ENCODE results near the gene NUDCD3. TPM values are rescaled to one million over a fixed set of nuclear protein-coding genes. Genes with fewer than 3 reads are reported as not detected.

Gene NUDCD3
- total RNA-seq, 1 experiment from 2014 or later: 71.9 TPM

DNA sequence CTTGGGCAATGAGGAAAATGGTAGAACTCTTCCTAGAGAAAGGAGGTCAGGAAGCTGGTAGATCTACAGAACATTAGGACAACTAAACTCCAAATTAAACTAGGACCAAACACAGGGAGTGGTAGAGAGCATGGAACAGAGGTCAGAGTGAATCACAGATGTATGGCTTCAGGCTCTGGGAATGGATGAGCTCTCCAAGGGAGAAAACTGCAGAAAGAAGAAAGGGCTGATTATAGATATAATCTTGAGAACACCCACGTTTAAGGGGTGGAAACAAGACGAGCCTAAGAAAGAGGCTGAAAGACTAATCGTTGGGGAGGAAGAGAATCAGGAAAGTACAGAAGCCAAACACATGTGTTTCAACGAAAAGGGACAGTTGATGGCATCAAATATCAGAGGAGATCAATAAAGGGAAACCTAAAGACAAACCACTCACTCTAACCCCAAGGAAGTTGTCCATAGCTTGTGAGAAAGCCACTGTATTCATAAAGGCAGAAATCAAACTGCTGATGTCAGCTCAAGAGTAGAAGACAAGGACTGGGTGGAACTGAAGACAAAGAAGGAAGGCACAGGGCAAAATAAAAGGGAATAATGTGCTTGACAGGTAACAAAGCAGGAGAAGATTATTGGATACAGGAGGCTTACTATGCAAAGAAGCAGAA is 41.4 kb downstream of the NUDCD3 start:
- no peak overlapping the region for H2BK20ac ChIP-seq (ENCODE audit: low read depth, low read length, poor library complexity, severe bottlenecking)
- no peak for TF ChIP-seq CTCF (conservative IDR thresholded peaks at IDR 0.05)
- DNase-seq: no peak
- no peak overlapping the region for H2BK120ac ChIP-seq (ENCODE audit: low read depth, low read length, poor library complexity, severe bottlenecking)
- H3K79me1 ChIP-seq (ENCODE audit: insufficient read depth, low read depth, low read length, poor library complexity, severe bottlenecking): no peaks in the 10 kb centered on the region
- H3K79me2 ChIP-seq (ENCODE audit: insufficient read depth, low read length): peaks cover 4% of the 10 kb centered on the region; the same call in 1 of the 2 replicates
- H3K18ac ChIP-seq (ENCODE audit: insufficient read length, low read depth, low read length): no peak overlapping the region
- H3T11ph ChIP-seq (ENCODE audit: low read length): no peak overlapping the region
- no peak overlapping the region for H4K5ac ChIP-seq (ENCODE audit: insufficient read length, low read depth, low read length)
- H3K27me3 Mint-ChIP-seq (ENCODE audit: low read depth): no peaks in the 10 kb centered on the region
- H3K56ac ChIP-seq (ENCODE audit: insufficient read length, low read depth, low read length): no peak overlapping the region
- no peaks in the 10 kb centered on the region for H3K4me1 ChIP-seq (ENCODE audit: insufficient read depth, low read length)
- no peaks in the 10 kb centered on the region for H3K9me3 Mint-ChIP-seq
- H3K27me3 ChIP-seq (ENCODE audit: insufficient read depth, low read length): no peaks in the 10 kb centered on the region
- H3K9me3 ChIP-seq (ENCODE audit: control insufficient read depth, low read depth, low read length): no peaks in the 10 kb centered on the region
- no peak overlapping the region for H3K4me2 ChIP-seq (ENCODE audit: insufficient read depth, insufficient read length, low read length)
- no peak overlapping the region for H2AFZ ChIP-seq (ENCODE audit: low read length)
- H3K27ac Mint-ChIP-seq: no peak overlapping the region
- H4K91ac ChIP-seq (ENCODE audit: insufficient read length, low read depth, low read length): no peak overlapping the region
- no peak overlapping the region for H3K14ac ChIP-seq (ENCODE audit: insufficient read depth, low read length)
- H3K4ac ChIP-seq (ENCODE audit: low read depth, low read length): no peak overlapping the region
- peaks cover 11 to 19% of the 10 kb centered on the region in 2 experiments for H3K4me1 Mint-ChIP-seq
- no peaks in the 10 kb centered on the region for H4K20me1 ChIP-seq (ENCODE audit: control insufficient read depth, insufficient read depth, insufficient read length)
- H2BK15ac ChIP-seq (ENCODE audit: low read depth, low read length): no peak overlapping the region
- no peak overlapping the region for H2BK12ac ChIP-seq (ENCODE audit: insufficient read length, low read depth, low read length)
- H3K27ac ChIP-seq (ENCODE audit: insufficient read length, low read depth, low read length): no peak overlapping the region
- H3K23me2 ChIP-seq (ENCODE audit: insufficient read length, low read depth, low read length, poor library complexity, severe bottlenecking): no peaks in the 10 kb centered on the region
- no peak overlapping the region for H2AK5ac ChIP-seq (ENCODE audit: insufficient read length, low read length)
- H3K36me3 Mint-ChIP-seq (ENCODE audit: insufficient read depth in 1 of 3, low read depth in 3 of 3): peaks cover 10 to 25% (median 14%) of the 10 kb centered on the region in 3 experiments; a peak in 6 of 7 replicates
- no peak overlapping the region for H3K23ac ChIP-seq (ENCODE audit: insufficient read length, low read depth, low read length)
- no peak overlapping the region for H2BK5ac ChIP-seq (ENCODE audit: insufficient read length, low read length)
- no CpG with 5 or more reads among the region's 4 CpGs for WGBS (ENCODE audit: extremely low coverage, insufficient read length, low lambda C conversion rate)
- H4K8ac ChIP-seq (replicated peaks; ENCODE audit: insufficient read length, low read depth, low read length): no peak overlapping the region
- H3K9ac ChIP-seq (ENCODE audit: extremely low read depth, insufficient read length, low read length): no peak overlapping the region
- H3K4me3 Mint-ChIP-seq: no peak overlapping the region

Data from H9 (cell line).